RPMI7951 (cell line): ENCODE measurements around the gene PGBD5. TPM values are rescaled to one million over a fixed set of nuclear protein-coding genes. Genes with fewer than 3 reads are reported as not detected.

Source experiments
- DNase-seq: peaks from one replicate; pipeline ENCODE4 v3.0.0-alpha.2; 2012; ENCODE audit warnings: low read depth
- total RNA-seq: library from RNA; depleted of rRNA; stranded (reverse); fragments of >200 nt; shearing (Covaris generic); gene quantifications from 2 replicates; pipeline ENCODE4 v1.2.3, GENCODE V29; 2014

Gene PGBD5
- total RNA-seq, 1 experiment from 2014 or later, result under 0.01 TPM

DNA sequence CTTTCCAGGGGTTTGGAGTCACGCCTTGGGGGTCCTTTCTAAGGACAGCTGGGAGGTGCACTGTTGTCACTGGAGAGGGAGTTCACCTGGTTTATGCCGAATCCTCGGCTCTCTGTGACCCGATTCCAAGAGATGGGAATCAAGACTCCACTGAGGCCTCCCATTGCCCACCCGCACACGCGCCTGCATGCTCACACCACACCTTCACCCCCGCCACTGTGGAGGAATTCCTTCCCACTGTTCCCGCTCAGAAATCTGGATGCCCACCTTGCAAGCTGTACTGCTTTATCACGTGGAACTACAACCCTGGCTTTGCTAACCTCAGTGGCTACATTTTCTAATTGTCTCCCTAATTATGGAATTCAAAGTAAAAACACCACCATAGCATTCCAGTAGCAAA lies 29.2 kb downstream of the PGBD5 start:
- no peak for DNase-seq

GRCh38 chr1:230395932-230396331 lies 30.2 kb downstream of the PGBD5 start:
- no peak for DNase-seq

DNA sequence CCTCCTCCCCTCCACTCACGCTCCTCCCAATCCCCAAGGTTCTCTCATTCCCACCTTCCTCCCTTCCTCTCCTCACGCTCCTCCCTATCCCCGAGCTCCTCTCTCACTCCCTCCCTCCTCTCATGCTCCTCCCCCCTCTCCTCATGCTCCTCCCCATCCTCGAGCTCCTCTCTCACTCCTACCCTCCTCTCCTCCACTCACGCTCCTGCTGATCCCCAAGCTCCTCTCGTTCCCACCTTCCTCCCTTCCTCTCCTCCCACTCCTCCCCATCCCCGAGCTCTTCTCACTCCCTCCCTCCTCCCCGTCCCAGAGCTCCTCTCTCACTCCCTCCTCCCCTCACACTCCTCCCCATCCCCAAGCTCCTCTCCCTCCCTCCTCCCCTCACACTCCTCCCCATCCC lies 31.4 kb downstream of the PGBD5 start:
- no peak for DNase-seq

- no peak for DNase-seq
These were observed 32.0 kb downstream of the PGBD5 start for GRCh38 chr1:230394134-230394533.

- DNase-seq, result no peak
These were observed 32.4 kb downstream of the PGBD5 start for GRCh38 chr1:230393722-230394121.

GRCh38 chr1:230392920-230393521 lies 33.1 kb downstream of the PGBD5 start:
- no peak for DNase-seq

DNA sequence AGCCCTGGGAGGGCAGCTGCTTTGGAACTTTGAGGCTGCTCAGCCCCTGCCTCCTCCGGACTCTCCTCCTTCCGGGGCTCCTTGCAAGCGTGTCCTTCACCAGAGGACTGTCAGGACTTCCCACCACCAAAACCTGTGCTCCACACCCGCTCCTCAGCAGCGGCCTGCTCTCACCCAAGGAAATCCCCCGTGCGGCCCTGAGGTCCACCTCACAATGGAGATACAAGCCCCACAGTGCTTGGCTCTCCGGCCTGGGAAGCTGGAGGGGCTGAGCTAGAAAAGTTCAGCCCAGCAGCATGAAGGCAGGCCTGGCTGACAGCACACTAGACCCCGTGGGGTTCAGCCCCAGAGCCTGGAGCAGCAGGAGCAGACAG lies 33.6 kb downstream of the PGBD5 start:
- DNase-seq, result no peak

DNA sequence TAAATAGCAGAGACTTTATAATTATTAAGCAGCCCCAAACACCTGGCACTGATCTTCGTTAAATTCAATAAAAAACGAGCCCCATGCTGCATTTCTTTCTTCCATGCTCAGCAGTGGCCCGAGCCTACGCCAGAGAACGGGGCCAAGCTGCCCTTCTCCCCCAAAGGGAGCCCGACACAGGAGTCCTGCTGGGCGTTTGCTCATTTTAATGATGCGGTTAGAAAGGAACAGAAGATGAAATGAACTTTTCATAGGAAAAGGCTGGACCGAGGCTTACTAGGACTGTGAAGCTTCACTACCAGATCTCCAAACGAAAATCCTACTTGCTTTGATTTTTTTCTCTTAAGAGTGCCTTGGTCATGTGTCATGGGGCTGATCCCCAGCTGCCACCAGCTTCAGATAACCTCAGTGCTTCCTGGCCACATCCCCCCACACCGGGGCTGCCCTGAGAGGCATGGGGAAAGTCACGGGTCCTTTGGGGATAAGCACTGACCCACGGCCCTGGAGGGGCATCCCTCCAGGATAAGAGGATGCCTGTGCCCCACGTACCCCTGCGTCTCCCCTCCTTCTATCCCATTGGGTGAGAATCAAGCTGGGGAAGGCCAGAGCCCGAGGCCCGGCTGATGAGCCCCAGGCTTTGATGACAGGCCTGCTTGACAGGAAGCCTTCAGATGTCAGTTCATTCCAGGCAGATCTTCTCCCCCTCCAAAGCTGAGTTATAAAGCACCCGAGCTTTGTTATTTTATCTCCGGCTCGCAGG lies 34.2 kb downstream of the PGBD5 start:
- DNase-seq, result no peak

- DNase-seq, result no peak
These were observed 35.8 kb downstream of the PGBD5 start for GRCh38 chr1:230390371-230390770.

DNA sequence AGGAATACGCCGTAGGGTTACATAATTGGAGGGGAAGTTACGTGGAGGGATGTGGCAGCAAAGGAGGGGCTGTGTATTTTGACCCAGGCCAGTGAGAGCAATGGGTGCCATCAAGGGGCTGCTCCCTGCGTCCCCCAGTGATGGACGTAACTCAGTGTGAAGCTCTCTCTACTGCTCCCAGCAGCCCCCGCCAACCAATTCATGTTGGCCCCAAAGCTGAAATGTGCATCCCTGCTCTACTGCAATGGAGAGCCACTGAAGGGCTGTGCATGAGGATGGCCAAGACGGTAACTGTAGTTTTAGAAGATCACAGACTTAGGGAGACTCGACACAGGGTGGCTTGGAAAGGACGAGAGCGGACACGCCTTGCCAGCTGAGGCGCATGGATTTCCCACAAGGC lies 38.3 kb downstream of the PGBD5 start:
- DNase-seq, result no peak

DNA sequence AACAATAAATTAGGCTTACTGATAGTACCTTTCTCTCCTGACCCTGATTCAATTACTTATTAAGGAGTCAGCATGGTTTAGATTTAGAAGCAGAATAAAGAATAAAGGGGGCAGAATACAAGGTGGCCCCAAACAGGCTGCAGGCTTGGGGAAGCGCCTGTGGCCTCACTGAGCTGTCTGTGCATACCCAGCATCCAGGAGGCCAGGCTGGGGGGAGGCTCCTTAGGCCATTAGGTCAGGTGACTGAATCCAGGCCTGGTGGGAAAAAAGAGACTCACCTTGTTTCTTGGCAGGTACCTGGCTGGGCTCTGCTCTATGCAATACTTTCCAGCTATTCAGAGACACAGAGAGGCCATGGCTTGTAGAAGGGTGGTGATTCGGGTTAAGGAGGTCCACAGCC lies 38.8 kb downstream of the PGBD5 start:
- DNase-seq, result no peak

- no peak for DNase-seq
These were observed 39.4 kb downstream of the PGBD5 start for GRCh38 chr1:230386637-230387262.

DNA sequence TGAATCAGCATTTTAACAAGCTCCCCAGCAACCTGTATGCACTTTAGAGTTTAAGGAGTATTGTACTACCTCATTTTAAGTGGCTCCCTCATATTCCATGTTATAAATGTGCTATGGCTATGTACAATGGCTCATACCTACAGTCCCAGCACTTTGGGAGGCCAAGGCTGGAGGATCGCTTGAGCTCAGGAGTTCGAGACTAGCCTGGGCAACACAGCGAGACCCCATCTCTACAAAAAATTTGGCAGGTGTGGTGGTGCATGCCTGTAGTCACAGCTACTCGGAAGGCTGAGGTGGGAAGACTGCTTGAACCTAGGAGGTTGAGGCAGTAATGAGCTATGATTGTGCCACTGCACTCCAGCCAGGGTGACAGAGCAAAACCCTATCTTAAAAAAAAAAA lies 40.2 kb downstream of the PGBD5 start:
- no peak for DNase-seq

- DNase-seq, result no peak
These were observed 41.0 kb downstream of the PGBD5 start for GRCh38 chr1:230385158-230385450.

- DNase-seq, result no peak
These were observed 41.6 kb downstream of the PGBD5 start for GRCh38 chr1:230384380-230385157.

- no peak for DNase-seq
These were observed 42.7 kb downstream of the PGBD5 start for GRCh38 chr1:230383425-230383824.

DNA sequence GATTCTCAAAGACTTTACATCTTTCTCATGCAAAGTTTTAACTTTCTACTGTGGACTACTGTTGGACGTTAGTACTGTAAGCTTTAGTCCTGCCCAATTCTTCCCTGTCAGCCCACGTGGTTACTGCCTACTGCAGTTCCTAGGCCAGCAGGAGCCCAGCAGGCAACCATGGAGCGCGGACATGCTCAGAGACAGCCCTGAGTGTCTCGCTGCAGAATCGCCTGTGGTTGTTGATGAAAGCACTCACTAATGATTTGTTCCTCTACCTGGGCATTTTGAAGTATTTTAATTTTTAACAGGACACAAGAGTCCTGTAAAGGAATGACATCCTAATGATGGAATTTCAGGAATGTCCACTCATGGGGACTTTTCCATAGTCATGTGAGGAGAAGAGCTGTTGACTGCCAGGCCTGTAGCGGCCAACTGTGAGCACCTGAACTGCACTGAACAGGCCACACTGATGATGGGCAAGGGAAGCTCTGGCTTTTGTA lies 44.1 kb downstream of the PGBD5 start:
- DNase-seq, result no peak

DNA sequence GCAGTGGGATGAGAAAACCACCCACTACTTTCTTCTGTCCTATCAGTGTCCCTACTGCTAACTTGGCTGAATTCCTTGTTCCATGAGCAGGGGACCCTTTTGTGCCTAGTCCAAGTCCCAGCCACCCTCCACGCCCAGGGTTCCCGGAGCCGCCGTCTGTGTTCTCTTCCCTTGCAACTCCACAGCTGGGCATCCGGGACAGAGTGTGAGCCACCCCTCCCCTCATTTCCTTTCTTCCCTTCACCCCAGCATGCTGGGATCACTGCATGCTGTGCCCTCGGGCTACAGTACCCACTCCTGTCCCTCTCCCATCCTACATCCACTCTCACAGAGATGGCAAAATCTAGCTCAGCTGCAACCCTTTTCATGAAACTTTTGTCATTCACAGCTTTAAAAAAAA lies 44.5 kb downstream of the PGBD5 start:
- DNase-seq, result no peak

DNA sequence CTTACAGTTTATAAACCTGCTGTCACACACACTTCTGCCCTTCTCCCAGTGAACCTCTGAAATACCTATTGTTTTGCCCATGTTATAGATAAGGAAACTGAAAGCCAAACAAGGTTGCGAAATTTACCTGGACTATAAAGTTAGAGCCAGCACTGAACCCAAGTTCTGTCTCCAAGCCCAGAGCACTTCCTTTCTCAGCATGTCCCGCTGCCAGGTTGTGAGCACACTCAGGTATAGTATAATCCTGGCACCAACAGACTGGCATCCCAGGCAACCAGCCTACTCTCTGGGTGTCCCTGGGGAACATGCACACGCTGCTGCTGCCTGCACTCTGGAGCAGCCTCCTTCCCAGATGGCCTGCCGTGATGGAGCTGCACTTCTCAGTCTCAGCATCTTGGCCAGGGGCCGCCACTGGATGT lies 45.1 kb downstream of the PGBD5 start:
- no peak for DNase-seq

DNA sequence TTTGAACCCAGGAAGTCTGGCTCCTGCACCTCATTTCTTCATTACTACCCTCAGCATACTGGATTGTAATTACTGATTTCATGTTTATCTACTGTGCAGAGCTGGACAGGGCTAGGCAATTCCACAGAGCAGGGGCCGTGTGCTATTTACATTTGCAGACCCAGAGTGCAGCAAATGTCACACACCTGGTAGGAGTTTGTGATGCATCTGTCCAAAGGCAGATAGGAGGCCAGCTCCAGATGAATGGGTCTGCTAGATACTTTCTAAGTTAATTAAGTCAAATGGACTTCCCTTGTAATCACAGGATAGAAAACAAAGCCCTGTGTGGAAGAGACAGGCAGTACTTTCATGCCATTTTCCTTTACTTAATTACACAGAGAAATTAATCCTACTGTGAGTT lies 46.2 kb downstream of the PGBD5 start:
- no peak for DNase-seq

- no peak for DNase-seq
These were observed 46.7 kb downstream of the PGBD5 start for GRCh38 chr1:230379462-230379861.

DNA sequence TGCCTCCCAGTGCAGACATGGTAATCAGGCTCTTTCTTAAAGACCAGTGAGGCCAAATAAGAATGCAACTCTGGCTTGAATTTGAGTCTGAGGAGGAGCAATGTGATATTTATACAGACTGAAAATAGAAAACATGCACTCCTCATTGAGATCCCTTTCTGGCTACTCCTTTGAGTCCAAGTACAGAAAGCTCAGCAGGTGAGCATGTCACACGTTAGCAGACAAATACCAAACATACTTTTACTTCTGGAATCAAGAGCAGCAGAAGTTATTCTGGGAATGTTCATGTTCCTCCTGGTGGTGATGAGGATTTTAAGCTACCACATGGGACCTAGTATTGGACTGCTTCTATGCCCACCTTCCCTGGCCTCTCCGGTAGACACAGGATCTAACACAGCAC lies 48.3 kb downstream of the PGBD5 start:
- DNase-seq, result no peak

GRCh38 chr1:230377324-230377723 lies 48.8 kb downstream of the PGBD5 start:
- DNase-seq, result no peak
